Colonic mucosa (tissue), 4 donors: ENCODE data around the gene PHF20. TPM values are rescaled to one million over a fixed set of nuclear protein-coding genes. Genes with fewer than 3 reads are reported as not detected.

Source experiments
- DNase-seq: peaks from one replicate; pipeline ENCODE4 v3.0.0-alpha.2; 2020
- H3K27ac ChIP-seq: fragments of 200-600 bp; one replicate; pipeline ENCODE4 v1.8.0; 2021
- H3K27me3 ChIP-seq: fragments of 200-600 bp; one replicate; pipeline ENCODE4 v1.8.0; 2021
- H3K36me3 ChIP-seq: fragments of 200-600 bp; one replicate; pipeline ENCODE4 v1.8.0; 2021
- H3K4me1 ChIP-seq: fragments of 200-600 bp; one replicate; pipeline ENCODE4 v1.8.0; 2021; ENCODE audit warnings: mild to moderate bottlenecking
- H3K4me3 ChIP-seq: fragments of 200-600 bp; one replicate; pipeline ENCODE4 v1.8.0; 2021
- H3K9ac ChIP-seq, 2 donors: one replicate each; pipeline ENCODE4 v1.7.0; 2013; ENCODE audit warnings: control low read depth in 2 of 2, low read depth in 2 of 2, low read length in 2 of 2
- H3K9me3 ChIP-seq: fragments of 200-600 bp; one replicate; pipeline ENCODE4 v1.8.0; 2021
- intact Hi-C: fragments of 100-400 bp; cut with DNase I; formaldehyde crosslinking; loops from one replicate; pipeline ENCODE4 v1.14.1; 2022
- total RNA-seq, 2 donors: library from RNA; stranded (reverse); fragmentation: NEBNext Ultra II Directional in 1 of 2; extraction: Animal tissue kit (Norgen Biotek cat#: 25700) in 1 of 2; gene quantifications; one replicate each; pipeline ENCODE4 v1.2.1, GENCODE V29; 2021
- TF ChIP-seq, protein P1 (sequence below): fragments of 200-600 bp; IDR thresholded peaks from one replicate; pipeline ENCODE4 v1.8.0; 2022; ENCODE audit warnings: antibody characterized with exemption, mild to moderate bottlenecking
- donor health status: healthy.
- donor health status: DM: no; HTN: no; CAD: no.
- donor health status: DM: no; HTN: no; CAD: no.

The PHF20 gene
- total RNA-seq, 2 donors from 2014 or later = 25.5 to 27.0 TPM

DNA sequence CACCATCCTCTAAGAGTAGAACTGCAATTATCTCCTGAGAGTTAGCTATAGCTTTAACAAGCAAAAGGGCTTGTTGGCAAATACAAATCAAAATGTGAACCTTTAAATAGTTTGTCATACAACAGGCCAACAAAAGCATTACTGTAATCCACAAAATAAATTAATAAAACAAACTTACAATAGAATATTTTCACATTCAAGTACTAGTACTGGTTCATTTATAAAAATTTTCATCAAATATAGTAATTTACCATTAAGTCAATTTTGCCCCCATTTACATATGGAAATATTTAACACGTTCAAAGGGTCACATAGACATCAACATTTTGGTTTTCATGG is 39.2 kb upstream of the PHF20 start:
- no peak for DNase-seq
- no peak overlapping the region for H3K4me3 ChIP-seq
- H3K36me3 ChIP-seq = peaks cover 55% of the 10 kb centered on the region
- intact Hi-C loops = no loop called here
- no peaks in the 10 kb centered on the region for H3K9me3 ChIP-seq
- H3K27me3 ChIP-seq = no peaks in the 10 kb centered on the region
- no peaks in the 10 kb centered on the region for H3K4me1 ChIP-seq
- TF ChIP-seq, protein P1, sequence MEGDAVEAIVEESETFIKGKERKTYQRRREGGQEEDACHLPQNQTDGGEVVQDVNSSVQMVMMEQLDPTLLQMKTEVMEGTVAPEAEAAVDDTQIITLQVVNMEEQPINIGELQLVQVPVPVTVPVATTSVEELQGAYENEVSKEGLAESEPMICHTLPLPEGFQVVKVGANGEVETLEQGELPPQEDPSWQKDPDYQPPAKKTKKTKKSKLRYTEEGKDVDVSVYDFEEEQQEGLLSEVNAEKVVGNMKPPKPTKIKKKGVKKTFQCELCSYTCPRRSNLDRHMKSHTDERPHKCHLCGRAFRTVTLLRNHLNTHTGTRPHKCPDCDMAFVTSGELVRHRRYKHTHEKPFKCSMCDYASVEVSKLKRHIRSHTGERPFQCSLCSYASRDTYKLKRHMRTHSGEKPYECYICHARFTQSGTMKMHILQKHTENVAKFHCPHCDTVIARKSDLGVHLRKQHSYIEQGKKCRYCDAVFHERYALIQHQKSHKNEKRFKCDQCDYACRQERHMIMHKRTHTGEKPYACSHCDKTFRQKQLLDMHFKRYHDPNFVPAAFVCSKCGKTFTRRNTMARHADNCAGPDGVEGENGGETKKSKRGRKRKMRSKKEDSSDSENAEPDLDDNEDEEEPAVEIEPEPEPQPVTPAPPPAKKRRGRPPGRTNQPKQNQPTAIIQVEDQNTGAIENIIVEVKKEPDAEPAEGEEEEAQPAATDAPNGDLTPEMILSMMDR = no peak
- H3K9ac ChIP-seq = no peak overlapping the region
- H3K27ac ChIP-seq = no peak overlapping the region

DNA sequence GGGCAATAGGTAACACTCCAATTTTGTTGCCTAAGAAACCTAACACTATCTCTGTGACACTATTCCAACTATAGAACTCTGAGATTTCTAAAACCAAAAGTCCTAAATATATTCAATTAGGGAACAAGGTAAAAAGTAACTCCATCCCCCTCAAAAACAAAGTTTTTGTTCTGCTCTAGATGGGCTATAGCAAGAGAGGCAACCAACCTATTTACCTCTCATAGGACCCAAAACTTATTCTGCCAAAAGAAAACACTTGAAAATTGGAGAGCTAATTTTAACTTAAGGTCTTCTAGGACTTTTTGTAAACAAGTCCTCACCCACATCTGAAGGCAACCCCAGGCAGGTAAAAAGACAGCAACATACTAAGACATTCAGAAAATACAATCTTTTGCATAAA is 37.4 kb upstream of the PHF20 start:
- TF ChIP-seq, protein P1 = no peak
- H3K4me1 ChIP-seq = peaks cover 7% of the 10 kb centered on the region
- no peak overlapping the region for H3K27ac ChIP-seq
- no peak overlapping the region for H3K4me3 ChIP-seq
- no peaks in the 10 kb centered on the region for H3K9me3 ChIP-seq
- no peak for DNase-seq
- no peak overlapping the region for H3K9ac ChIP-seq
- H3K36me3 ChIP-seq = peaks cover 56% of the 10 kb centered on the region
- intact Hi-C loops = no loop called here
- H3K27me3 ChIP-seq = no peaks in the 10 kb centered on the region

DNA sequence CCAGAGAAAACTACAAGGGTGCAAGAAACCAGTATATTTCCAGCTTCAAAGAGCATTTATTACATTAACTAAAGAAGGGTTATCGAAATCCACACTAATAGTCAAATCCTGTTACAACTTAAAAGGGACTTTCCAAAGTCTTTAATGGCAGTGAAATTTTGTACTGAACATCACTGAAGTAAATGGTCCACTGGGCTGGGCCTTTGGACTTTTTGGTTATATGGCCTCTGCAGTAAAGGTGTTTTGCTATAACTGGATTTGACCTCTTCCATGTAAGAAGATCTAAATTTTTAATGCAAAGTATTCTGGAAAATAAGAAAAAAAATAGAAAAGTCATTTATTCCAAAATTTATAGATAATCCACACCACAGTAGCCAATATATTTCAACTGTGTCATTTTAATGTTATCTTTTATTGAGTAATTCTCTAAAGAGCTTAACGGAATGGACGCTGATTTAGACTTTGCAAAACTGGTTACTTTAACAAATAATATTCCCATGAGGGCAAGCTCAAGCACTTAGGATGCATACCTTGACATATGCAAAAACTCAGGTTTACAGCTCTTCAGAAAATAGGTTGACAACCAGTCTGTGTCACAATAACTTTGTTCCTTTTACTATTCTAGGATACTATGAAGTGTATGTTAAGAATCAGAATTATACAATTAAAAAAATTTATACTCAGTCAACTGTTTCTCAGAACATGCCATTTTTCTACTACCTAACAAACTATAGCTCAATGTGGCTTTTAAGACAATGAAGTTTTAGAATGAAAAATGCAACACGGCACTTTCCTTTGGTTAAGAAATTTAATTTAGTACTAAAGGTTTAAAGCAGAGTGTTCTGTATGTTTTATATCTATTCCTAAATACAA is 36.8 kb upstream of the PHF20 start:
- H3K27me3 ChIP-seq = no peaks in the 10 kb centered on the region
- TF ChIP-seq, protein P1 = no peak
- no peak for DNase-seq
- no peak overlapping the region for H3K4me3 ChIP-seq
- peaks cover 54% of the 10 kb centered on the region for H3K36me3 ChIP-seq
- no peak overlapping the region for H3K27ac ChIP-seq
- H3K4me1 ChIP-seq = peaks cover 8% of the 10 kb centered on the region
- intact Hi-C loops = no loop called here
- H3K9me3 ChIP-seq = no peaks in the 10 kb centered on the region
- H3K9ac ChIP-seq = no peak overlapping the region

DNA sequence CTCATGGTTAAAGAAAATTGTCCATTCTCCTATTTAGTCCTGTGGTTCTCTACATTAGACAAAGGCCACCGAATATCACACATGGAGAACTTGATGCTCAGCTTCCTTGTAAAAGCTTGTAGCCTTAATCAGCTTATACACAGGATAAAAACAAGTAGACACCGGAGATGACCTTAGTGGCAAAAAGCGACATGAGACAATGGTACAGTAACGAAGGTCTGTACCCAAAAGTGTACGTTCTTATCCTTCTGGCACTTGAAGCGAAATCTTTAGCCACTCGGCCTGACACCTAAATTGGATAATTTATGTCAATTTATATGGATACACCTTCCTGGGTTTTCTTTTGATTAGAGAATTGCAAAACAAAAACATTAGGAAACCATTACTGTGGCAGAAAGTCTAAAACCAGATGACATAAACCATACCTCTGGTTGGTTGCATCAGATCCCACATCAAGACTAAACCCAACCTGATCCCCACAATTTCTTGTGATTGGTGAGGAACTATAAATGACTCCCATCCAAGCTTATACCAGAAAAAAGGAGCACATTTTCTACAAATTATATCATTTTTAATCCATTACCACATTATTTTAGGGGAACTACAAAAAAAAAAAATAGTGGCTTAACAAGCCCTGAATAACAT is 35.9 kb upstream of the PHF20 start:
- Histone ChIP-seq H3K27me3 (no peaks in the 10 kb centered on the region), H3K9me3 (no peaks in the 10 kb centered on the region), H3K27ac (no peak overlapping the region), H3K4me3 (no peak overlapping the region), H3K9ac (no peak overlapping the region), H3K36me3 (peaks cover 54% of the 10 kb centered on the region), H3K4me1 (peaks cover 12% of the 10 kb centered on the region)
- TF ChIP-seq, protein P1 = no peak
- DNase-seq = no peak
- intact Hi-C loops = no loop called here

DNA sequence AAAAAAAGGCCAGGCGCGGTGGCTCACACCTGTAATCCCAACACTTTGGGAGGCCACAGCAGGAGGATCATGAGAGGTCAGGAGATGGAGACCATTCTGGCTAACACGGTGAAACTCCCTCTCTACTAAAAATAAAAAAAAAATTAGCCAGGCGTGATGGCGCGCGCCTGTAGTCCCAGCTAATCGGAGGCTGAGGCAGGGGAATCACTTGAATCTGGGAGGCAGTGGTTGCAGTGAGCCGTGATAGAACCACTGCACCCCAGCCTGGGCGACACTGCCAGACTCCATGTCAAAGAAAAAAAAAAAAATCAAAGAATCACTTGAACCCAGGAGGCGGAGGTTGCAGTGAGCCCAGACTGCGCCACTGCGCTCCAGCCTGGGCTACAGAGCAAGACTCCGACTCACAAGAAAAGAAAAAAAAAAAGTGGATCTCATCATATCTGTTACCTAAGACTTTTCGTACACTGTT is 33.9 kb upstream of the PHF20 start:
- Histone ChIP-seq H3K27me3 (no peaks in the 10 kb centered on the region), H3K36me3 (peaks cover 45% of the 10 kb centered on the region), H3K9ac (no peak overlapping the region), H3K4me1 (peaks cover 12% of the 10 kb centered on the region), H3K9me3 (no peaks in the 10 kb centered on the region), H3K4me3 (no peak overlapping the region), H3K27ac (no peak overlapping the region)
- DNase-seq = no peak
- intact Hi-C loops = no loop called here
- TF ChIP-seq, protein P1 = no peak
